ENCODE data around the gene ST3GAL6.

ST3GAL6 gene

GRCh38 chr3:98791341-98792325, 28.5 kb downstream of the ST3GAL6 start:
- Histone ChIP-seq H3K27me3 (ENCODE audit: control insufficient read depth, insufficient read depth, low read length) (no peaks in the 10 kb centered on the region), H3K4me1 (no peaks in the 10 kb centered on the region), H3K9ac (no peak overlapping the region), H3K9me3 (ENCODE audit: control insufficient read depth, low read length) (no peaks in the 10 kb centered on the region), H3K4me2 (ENCODE audit: low read length) (no peak overlapping the region), H3K4me3 (ENCODE audit: low read depth, low read length) (no peak overlapping the region), H3K27ac (no peak overlapping the region), H2AFZ (no peak overlapping the region), H3K36me3 (ENCODE audit: control insufficient read depth, insufficient read depth, low read length) (no peaks in the 10 kb centered on the region), H3K79me2 (no peaks in the 10 kb centered on the region)
- TF ChIP-seq CTCF (IDR thresholded peaks at IDR 0.05), result no peak

- Histone ChIP-seq H3K36me3 (ENCODE audit: control insufficient read depth, insufficient read depth, low read length) (no peaks in the 10 kb centered on the region), H2AFZ (no peak overlapping the region)
Measured at GRCh38 chr3:98793971-98794370, 30.8 kb downstream of the ST3GAL6 start.

GRCh38 chr3:98796334-98796733, 33.2 kb downstream of the ST3GAL6 start:
- Histone ChIP-seq H3K27ac (no peak overlapping the region), H3K4me3 (ENCODE audit: low read depth, low read length) (no peak overlapping the region), H3K4me2 (ENCODE audit: low read length) (no peak overlapping the region), H3K27me3 (ENCODE audit: control insufficient read depth, insufficient read depth, low read length) (no peaks in the 10 kb centered on the region), H2AFZ (no peak overlapping the region), H3K4me1 (no peaks in the 10 kb centered on the region), H3K79me2 (no peaks in the 10 kb centered on the region), H3K9ac (no peak overlapping the region), H3K9me3 (ENCODE audit: control insufficient read depth, low read length) (no peaks in the 10 kb centered on the region), H3K36me3 (ENCODE audit: control insufficient read depth, insufficient read depth, low read length) (no peaks in the 10 kb centered on the region)
- no peak for TF ChIP-seq CTCF (IDR thresholded peaks at IDR 0.05)

More at GRCh38 chr3:98793971-98794370, 30.8 kb downstream of the ST3GAL6 start:
- H3K27me3 ChIP-seq (ENCODE audit: control insufficient read depth, insufficient read depth, low read length), result no peaks in the 10 kb centered on the region
- H3K9ac ChIP-seq, result no peak overlapping the region
- H3K9me3 ChIP-seq (ENCODE audit: control insufficient read depth, low read length), result no peaks in the 10 kb centered on the region
- no peaks in the 10 kb centered on the region for H3K79me2 ChIP-seq
- no peak overlapping the region for H3K27ac ChIP-seq
- no peak for TF ChIP-seq CTCF (IDR thresholded peaks at IDR 0.05)
- H3K4me2 ChIP-seq (ENCODE audit: low read length), result no peak overlapping the region
- no peaks in the 10 kb centered on the region for H3K4me1 ChIP-seq
- H3K4me3 ChIP-seq (ENCODE audit: low read depth, low read length), result no peak overlapping the region

GRCh38 chr3:98797905-98798304, 34.8 kb downstream of the ST3GAL6 start:
- Histone ChIP-seq H3K4me3 (ENCODE audit: low read depth, low read length) (no peak overlapping the region), H3K4me2 (ENCODE audit: low read length) (no peak overlapping the region), H3K79me2 (no peaks in the 10 kb centered on the region), H3K9ac (no peak overlapping the region), H3K4me1 (no peaks in the 10 kb centered on the region), H2AFZ (no peak overlapping the region), H3K27me3 (ENCODE audit: control insufficient read depth, insufficient read depth, low read length) (no peaks in the 10 kb centered on the region), H3K27ac (no peak overlapping the region), H3K36me3 (ENCODE audit: control insufficient read depth, insufficient read depth, low read length) (no peaks in the 10 kb centered on the region), H3K9me3 (ENCODE audit: control insufficient read depth, low read length) (no peaks in the 10 kb centered on the region)
- no peak for TF ChIP-seq CTCF (IDR thresholded peaks at IDR 0.05)
